Measurements from ENCODE around the gene MEIOSIN.

DNA sequence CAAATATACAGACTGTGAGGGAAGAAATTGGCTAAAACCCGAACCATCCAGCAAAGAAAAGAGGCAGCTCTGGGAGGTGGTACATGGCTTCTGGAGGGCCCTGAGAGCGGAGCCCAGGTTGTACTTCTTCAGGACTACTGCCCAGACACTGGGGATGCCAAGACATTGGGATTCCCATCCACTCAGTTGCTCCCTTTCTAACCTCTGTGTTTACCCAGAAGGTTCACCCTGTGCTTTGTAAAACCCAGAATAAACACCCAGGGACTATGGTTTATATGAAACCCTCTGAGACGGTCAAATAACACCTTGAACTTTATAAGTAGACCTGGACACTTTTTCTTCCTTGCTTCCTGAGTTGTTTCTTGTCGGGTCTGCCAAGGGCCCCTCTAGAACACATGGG is 9.7 kb downstream of the MEIOSIN start:
- TF ChIP-seq, protein P1, sequence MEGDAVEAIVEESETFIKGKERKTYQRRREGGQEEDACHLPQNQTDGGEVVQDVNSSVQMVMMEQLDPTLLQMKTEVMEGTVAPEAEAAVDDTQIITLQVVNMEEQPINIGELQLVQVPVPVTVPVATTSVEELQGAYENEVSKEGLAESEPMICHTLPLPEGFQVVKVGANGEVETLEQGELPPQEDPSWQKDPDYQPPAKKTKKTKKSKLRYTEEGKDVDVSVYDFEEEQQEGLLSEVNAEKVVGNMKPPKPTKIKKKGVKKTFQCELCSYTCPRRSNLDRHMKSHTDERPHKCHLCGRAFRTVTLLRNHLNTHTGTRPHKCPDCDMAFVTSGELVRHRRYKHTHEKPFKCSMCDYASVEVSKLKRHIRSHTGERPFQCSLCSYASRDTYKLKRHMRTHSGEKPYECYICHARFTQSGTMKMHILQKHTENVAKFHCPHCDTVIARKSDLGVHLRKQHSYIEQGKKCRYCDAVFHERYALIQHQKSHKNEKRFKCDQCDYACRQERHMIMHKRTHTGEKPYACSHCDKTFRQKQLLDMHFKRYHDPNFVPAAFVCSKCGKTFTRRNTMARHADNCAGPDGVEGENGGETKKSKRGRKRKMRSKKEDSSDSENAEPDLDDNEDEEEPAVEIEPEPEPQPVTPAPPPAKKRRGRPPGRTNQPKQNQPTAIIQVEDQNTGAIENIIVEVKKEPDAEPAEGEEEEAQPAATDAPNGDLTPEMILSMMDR (IDR thresholded peaks at IDR 0.05), result no peak
- TF ChIP-seq POLR2AphosphoS5 (IDR thresholded peaks at IDR 0.05), result no peak
- TF ChIP-seq POLR2A (IDR thresholded peaks at IDR 0.05), result no peak

All from transverse colon (tissue), 4 donors.